Mesothelial cell of epicardium (in vitro differentiated cells): ENCODE measurements around the gene KMO. TPM values are rescaled to one million over a fixed set of nuclear protein-coding genes. Genes with fewer than 3 reads are reported as not detected.

Source experiments
- DNase-seq, 2 experiments: peaks; one replicate each; pipeline ENCODE4 v3.0.0; 2021; ENCODE audit warnings: low spot score in 2 of 2; ENCODE audit not compliant: unreplicated experiment in 2 of 2
- H3K27ac Mint-ChIP-seq: 2 replicates; pipeline ENCODE4 v1.8.0; 2021; ENCODE audit warnings: mixed read lengths
- H3K27me3 Mint-ChIP-seq: 2 replicates; pipeline ENCODE4 v1.8.0; 2021; ENCODE audit warnings: low read depth, mixed read lengths
- H3K36me3 Mint-ChIP-seq: 2 replicates; pipeline ENCODE4 v1.8.0; 2021; ENCODE audit warnings: mixed read lengths
- H3K4me1 Mint-ChIP-seq: 2 replicates; pipeline ENCODE4 v1.8.0; 2021; ENCODE audit warnings: mixed read lengths
- H3K4me3 Mint-ChIP-seq: 2 replicates; pipeline ENCODE4 v1.8.0; 2021; ENCODE audit warnings: mild to moderate bottlenecking, moderate library complexity, mixed read lengths
- H3K9me3 Mint-ChIP-seq: 2 replicates; pipeline ENCODE4 v1.8.0; 2021; ENCODE audit warnings: mixed read lengths
- total RNA-seq: library from RNA; stranded (reverse); gene quantifications from 3 replicates; pipeline ENCODE4 v1.2.1, GENCODE V29; 2021
- TF ChIP-seq, protein P1 (sequence below): fragments of 200-600 bp; sonication (generic); IDR thresholded peaks from one replicate; pipeline ENCODE4 v1.5.0; 2021; ENCODE audit warnings: antibody characterized with exemption; ENCODE audit not compliant: unreplicated experiment

Gene KMO
- total RNA-seq, 1 donor from 2014 or later, result not detected

DNA sequence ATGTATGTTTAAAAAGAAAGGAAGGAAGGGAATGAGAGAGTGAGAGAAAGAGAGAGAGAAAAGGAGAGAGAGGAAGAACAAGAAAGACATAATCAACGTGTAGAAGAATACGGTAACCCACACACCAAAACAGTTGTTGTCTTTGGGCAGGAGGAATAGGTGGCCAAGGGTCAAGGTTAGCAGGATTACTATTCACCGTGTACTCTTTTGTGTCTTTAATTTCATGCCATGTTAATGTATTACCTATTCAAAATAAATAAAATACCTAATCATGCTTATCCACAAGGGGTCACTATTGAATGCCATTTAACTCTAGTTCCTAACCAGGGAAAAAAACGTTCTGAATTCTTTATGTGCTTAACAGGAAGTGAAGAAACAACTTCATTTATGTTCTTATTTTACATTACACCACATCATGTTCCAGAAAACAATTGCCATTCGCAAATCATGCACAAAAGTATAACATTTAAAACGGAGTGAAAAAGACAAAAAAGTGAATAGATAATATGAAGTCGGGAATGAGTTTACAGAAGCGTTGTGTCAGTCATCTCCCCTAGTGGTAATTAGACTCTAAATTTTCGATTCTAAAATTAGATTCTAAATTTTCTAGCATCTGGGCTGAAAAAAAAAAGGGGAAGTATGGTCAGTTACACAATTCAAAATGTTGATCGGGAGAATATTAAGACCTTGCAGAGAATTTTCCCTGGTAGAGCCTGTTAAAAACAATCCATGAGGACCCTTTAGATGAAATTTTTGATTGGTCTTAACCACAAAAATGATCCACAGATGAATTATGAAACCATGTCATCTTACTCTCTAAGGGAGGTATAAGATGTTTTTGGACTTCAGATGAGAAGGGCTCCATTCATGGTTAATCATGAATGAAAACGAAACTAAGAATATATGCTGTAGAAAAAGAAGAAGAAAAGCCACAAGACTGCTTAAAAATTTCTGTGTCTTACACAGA is 700 bp upstream of the KMO start:
- peaks cover 9% of the 10 kb centered on the region for H3K4me1 Mint-ChIP-seq
- DNase-seq, result no peak
- no peaks in the 10 kb centered on the region for H3K36me3 Mint-ChIP-seq
- peaks cover 9% of the 10 kb centered on the region for H3K27me3 Mint-ChIP-seq
- no peaks in the 10 kb centered on the region for H3K9me3 Mint-ChIP-seq
- TF ChIP-seq, protein P1, sequence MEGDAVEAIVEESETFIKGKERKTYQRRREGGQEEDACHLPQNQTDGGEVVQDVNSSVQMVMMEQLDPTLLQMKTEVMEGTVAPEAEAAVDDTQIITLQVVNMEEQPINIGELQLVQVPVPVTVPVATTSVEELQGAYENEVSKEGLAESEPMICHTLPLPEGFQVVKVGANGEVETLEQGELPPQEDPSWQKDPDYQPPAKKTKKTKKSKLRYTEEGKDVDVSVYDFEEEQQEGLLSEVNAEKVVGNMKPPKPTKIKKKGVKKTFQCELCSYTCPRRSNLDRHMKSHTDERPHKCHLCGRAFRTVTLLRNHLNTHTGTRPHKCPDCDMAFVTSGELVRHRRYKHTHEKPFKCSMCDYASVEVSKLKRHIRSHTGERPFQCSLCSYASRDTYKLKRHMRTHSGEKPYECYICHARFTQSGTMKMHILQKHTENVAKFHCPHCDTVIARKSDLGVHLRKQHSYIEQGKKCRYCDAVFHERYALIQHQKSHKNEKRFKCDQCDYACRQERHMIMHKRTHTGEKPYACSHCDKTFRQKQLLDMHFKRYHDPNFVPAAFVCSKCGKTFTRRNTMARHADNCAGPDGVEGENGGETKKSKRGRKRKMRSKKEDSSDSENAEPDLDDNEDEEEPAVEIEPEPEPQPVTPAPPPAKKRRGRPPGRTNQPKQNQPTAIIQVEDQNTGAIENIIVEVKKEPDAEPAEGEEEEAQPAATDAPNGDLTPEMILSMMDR, result peak; percentile 61
- H3K27ac Mint-ChIP-seq, result peak overlapping the region; percentile 92
- H3K4me3 Mint-ChIP-seq, result peak overlapping the region; percentile 83

DNA sequence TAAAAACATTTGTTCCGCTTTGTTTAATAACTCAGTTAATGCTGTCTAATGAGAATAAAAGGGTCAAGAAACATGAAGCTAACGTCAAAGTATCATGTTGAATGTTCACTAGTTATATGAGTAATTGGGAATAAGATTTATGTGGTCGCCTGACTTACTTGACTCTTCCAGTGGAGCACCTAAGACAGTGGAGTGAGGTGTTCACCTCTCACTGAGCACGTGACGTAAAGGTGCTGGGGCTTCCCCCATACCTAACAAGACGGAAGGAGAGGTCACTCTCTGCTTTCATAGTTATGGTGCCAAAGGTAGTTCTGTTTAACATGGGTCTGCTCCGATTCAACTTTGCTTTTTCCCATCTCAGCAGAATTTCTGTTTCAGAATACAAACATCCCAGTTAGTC is 686 bp downstream of the KMO start:
- H3K9me3 Mint-ChIP-seq, result peaks cover 9% of the 10 kb centered on the region
- H3K27me3 Mint-ChIP-seq, result peaks cover 5% of the 10 kb centered on the region
- no peaks in the 10 kb centered on the region for H3K36me3 Mint-ChIP-seq
- peaks cover 9% of the 10 kb centered on the region for H3K4me1 Mint-ChIP-seq
- no peak for DNase-seq
- H3K4me3 Mint-ChIP-seq, result no peak overlapping the region
- TF ChIP-seq, protein P1, result no peak
- no peak overlapping the region for H3K27ac Mint-ChIP-seq

DNA sequence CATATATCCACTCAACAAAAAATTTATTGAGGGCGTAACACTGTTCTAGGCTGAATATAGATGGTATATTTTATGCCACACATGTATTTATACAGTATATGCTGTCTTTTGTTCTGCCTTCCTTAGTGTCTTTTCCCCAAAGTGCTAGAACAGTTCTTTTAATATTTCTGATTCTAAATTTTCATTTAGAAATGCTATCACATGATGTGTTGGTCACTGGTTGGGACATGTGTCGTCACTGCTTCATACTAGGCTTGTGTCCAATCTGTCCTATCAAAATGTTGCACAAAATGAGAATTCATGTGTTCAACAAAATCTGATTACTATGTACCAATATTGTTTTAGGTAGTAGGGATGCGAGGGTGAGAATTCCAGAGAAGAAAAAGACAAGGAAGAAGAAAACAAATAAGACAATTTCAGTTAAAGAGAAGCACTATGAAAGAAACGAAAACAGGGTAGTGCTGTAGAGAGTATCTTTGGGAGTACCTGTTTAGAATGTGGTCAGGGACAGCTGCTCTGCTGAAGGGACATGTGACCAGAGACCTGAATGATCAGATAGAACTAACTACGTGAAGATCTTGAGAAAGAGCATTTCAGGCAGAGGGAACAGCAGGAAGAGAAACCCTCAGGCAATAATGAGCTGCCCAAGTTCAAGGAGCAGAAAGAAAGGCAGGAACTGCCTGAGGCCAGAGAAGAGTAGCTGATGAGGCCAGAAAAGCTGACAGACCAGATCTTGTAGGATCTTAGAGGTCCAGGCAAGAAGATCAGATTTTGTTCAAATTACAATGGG is 1.3 kb downstream of the KMO start:
- H3K9me3 Mint-ChIP-seq, result peaks cover 9% of the 10 kb centered on the region
- H3K27ac Mint-ChIP-seq, result no peak overlapping the region
- H3K36me3 Mint-ChIP-seq, result no peaks in the 10 kb centered on the region
- no peak overlapping the region for H3K4me3 Mint-ChIP-seq
- no peak for DNase-seq
- H3K4me1 Mint-ChIP-seq, result peaks cover 9% of the 10 kb centered on the region
- peaks cover 3% of the 10 kb centered on the region for H3K27me3 Mint-ChIP-seq
- TF ChIP-seq, protein P1, result no peak

- Mint-ChIP-seq H3K4me3 (no peak overlapping the region), H3K4me1 (peaks cover 14% of the 10 kb centered on the region), H3K36me3 (no peaks in the 10 kb centered on the region), H3K27me3 (no peaks in the 10 kb centered on the region), H3K9me3 (peaks cover 9% of the 10 kb centered on the region), H3K27ac (no peak overlapping the region)
- TF ChIP-seq, protein P1, result no peak
- DNase-seq, result no peak
Measured at GRCh38 chr1:241536304-241536703, 4.1 kb downstream of the KMO start.

DNA sequence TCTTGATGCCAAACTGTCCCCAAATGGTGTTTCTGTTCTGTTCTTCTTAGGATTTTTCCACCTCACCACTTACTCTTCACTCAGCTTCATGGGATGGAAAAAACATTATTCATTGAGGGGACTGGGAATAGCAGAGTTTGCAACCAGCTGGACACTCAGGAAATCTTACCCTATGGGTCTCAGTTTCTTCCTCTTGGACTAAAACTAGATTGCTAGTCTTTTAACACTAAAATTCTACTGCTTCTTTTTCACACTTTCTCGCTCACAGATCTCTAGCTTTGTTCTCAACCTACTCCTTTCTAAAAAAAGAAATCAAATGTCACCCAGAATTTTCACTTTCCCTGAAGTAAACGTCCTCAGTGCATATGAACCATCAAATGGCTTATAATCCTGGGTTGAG is 4.8 kb downstream of the KMO start:
- DNase-seq, result no peak
- H3K27me3 Mint-ChIP-seq, result no peaks in the 10 kb centered on the region
- H3K4me1 Mint-ChIP-seq, result peaks cover 13% of the 10 kb centered on the region
- H3K9me3 Mint-ChIP-seq, result peaks cover 9% of the 10 kb centered on the region
- no peak overlapping the region for H3K4me3 Mint-ChIP-seq
- H3K36me3 Mint-ChIP-seq, result no peaks in the 10 kb centered on the region
- no peak overlapping the region for H3K27ac Mint-ChIP-seq
- TF ChIP-seq, protein P1, result no peak
